Ishikawa (cell line): ENCODE results near the gene ENTREP3.

Source experiments
- CEBPB ChIP-seq: IDR thresholded peaks from 2 replicates; pipeline ENCODE4 v1.6.1; 2012
- CREB1 ChIP-seq: IDR thresholded peaks from 2 replicates; pipeline ENCODE4 v1.6.1; 2012; ENCODE audit warnings: low read depth
- EGR1 ChIP-seq: IDR thresholded peaks from 2 replicates; pipeline ENCODE4 v1.6.1; 2012
- EP300 ChIP-seq: IDR thresholded peaks from 2 replicates; pipeline ENCODE4 v1.6.1; 2012; ENCODE audit warnings: borderline replicate concordance
- FOXM1 ChIP-seq: IDR thresholded peaks from 2 replicates; pipeline ENCODE4 v1.6.1; 2012; ENCODE audit warnings: low read depth, borderline replicate concordance
- MAX ChIP-seq: IDR thresholded peaks from 2 replicates; pipeline ENCODE4 v1.6.1; 2012
- NFIC ChIP-seq: IDR thresholded peaks from 2 replicates; pipeline ENCODE4 v1.6.1; 2012
- RAD21 ChIP-seq: IDR thresholded peaks from 2 replicates; pipeline ENCODE4 v1.6.1; 2012; ENCODE audit warnings: low read depth
- TAF1 ChIP-seq: IDR thresholded peaks from 2 replicates; pipeline ENCODE4 v1.6.1; 2012; ENCODE audit warnings: low read depth, mild to moderate bottlenecking
- TEAD4 ChIP-seq: IDR thresholded peaks from 2 replicates; pipeline ENCODE4 v1.6.1; 2012
- YY1 ChIP-seq: IDR thresholded peaks from 2 replicates; pipeline ENCODE4 v1.6.1; 2012; ENCODE audit warnings: low read depth
- ZBTB7A ChIP-seq: IDR thresholded peaks from 2 replicates; pipeline ENCODE4 v1.6.1; 2012; ENCODE audit warnings: low read depth
- TF ChIP-seq, protein P1 (sequence below): IDR thresholded peaks from 2 replicates; pipeline ENCODE4 v1.6.1; 2012; ENCODE audit warnings: low read depth, mild to moderate bottlenecking
- TF ChIP-seq, protein P2 (sequence below): IDR thresholded peaks from 2 replicates; pipeline ENCODE4 v1.6.1; 2012

GRCh38 chr1:155254714-155255242 lies 505 bp downstream of the ENTREP3 start:
- TF ChIP-seq RAD21 (no peak), MAX (no peak), ZBTB7A (no peak), EP300 (no peak), YY1 (no peak), NFIC (no peak), CREB1 (no peak), TAF1 (no peak), FOXM1 (no peak), TEAD4 (no peak), EGR1 (no peak), CEBPB (no peak)
- TF ChIP-seq, protein P1, sequence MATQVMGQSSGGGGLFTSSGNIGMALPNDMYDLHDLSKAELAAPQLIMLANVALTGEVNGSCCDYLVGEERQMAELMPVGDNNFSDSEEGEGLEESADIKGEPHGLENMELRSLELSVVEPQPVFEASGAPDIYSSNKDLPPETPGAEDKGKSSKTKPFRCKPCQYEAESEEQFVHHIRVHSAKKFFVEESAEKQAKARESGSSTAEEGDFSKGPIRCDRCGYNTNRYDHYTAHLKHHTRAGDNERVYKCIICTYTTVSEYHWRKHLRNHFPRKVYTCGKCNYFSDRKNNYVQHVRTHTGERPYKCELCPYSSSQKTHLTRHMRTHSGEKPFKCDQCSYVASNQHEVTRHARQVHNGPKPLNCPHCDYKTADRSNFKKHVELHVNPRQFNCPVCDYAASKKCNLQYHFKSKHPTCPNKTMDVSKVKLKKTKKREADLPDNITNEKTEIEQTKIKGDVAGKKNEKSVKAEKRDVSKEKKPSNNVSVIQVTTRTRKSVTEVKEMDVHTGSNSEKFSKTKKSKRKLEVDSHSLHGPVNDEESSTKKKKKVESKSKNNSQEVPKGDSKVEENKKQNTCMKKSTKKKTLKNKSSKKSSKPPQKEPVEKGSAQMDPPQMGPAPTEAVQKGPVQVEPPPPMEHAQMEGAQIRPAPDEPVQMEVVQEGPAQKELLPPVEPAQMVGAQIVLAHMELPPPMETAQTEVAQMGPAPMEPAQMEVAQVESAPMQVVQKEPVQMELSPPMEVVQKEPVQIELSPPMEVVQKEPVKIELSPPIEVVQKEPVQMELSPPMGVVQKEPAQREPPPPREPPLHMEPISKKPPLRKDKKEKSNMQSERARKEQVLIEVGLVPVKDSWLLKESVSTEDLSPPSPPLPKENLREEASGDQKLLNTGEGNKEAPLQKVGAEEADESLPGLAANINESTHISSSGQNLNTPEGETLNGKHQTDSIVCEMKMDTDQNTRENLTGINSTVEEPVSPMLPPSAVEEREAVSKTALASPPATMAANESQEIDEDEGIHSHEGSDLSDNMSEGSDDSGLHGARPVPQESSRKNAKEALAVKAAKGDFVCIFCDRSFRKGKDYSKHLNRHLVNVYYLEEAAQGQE = no peak
- TF ChIP-seq, protein P2, sequence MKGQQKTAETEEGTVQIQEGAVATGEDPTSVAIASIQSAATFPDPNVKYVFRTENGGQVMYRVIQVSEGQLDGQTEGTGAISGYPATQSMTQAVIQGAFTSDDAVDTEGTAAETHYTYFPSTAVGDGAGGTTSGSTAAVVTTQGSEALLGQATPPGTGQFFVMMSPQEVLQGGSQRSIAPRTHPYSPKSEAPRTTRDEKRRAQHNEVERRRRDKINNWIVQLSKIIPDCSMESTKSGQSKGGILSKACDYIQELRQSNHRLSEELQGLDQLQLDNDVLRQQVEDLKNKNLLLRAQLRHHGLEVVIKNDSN = no peak
